ENCODE measurements around the gene PPP1R13B.

PPP1R13B gene

GRCh38 chr14:103847451-103848174, at the start of gene PPP1R13B:
PPP1R13B (minus strand) TSS chr14:103847575; CDS start chr14:103847307, 268 bp downstream.
- peak within 1 kb of the TSS; percentile 74 to 86 (median 82) for H3K9ac ChIP-seq
- H4K20me1 ChIP-seq = peaks cover 0 to 43% (median 20%) of the 10 kb centered on the region in 11 experiments; a peak in 16 of 22 replicates
- no peaks in the 10 kb centered on the region for H3K9me3 ChIP-seq (replicated peaks in 1 of 11)
- H3K4me3 ChIP-seq = peak within 1 kb of the TSS; percentile 64 to 96 (median 84)
- no peak for TF ChIP-seq Cebpa-rat (IDR thresholded peaks at IDR 0.05)
- no peaks in the 10 kb centered on the region; a peak in 1 of 22 replicates for H3K36me3 ChIP-seq
- H3K4me1 ChIP-seq = peaks cover 10 to 19% (median 17%) of the 10 kb centered on the region in 10 experiments; a peak in 18 of 20 replicates
- peak within 1 kb of the TSS; percentile 64 to 80 (median 73); a peak in 21 of 22 replicates for H3K27ac ChIP-seq
- peak within 1 kb of the TSS; percentile 95 to 100 (median 99) for H3K4me2 ChIP-seq
- H3K27me3 ChIP-seq = peaks cover 27 to 36% (median 30%) of the 10 kb centered on the region in 11 experiments

- Histone ChIP-seq H3K4me2 (no peak overlapping the region), H3K9me3 (replicated peaks in 1 of 11) (peaks cover 9 to 19% (median 15%) of the 10 kb centered on the region in 11 experiments; a peak in 20 of 22 replicates), H3K4me1 (peaks cover 0 to 10% (median 0%) of the 10 kb centered on the region in 10 experiments; a peak in 6 of 20 replicates), H3K27me3 (no peaks in the 10 kb centered on the region), H3K4me3 (no peak overlapping the region), H3K9ac (no peak overlapping the region), H3K36me3 (no peaks in the 10 kb centered on the region), H3K27ac (no peak overlapping the region), H4K20me1 (no peaks in the 10 kb centered on the region)
- TF ChIP-seq Cebpa-rat (IDR thresholded peaks at IDR 0.05) = no peak
Observed at GRCh38 chr14:103896578-103896977, 49.2 kb upstream of the PPP1R13B start.

GRCh38 chr14:103894723-103895059, 47.3 kb upstream of the PPP1R13B start:
- H4K20me1 ChIP-seq = no peaks in the 10 kb centered on the region
- H3K4me1 ChIP-seq = peaks cover 14 to 26% (median 17%) of the 10 kb centered on the region in 10 experiments
- no peak overlapping the region for H3K27ac ChIP-seq
- no peak overlapping the region for H3K4me3 ChIP-seq
- TF ChIP-seq Cebpa-rat (IDR thresholded peaks at IDR 0.05) = no peak
- H3K36me3 ChIP-seq = no peaks in the 10 kb centered on the region
- H3K27me3 ChIP-seq = no peaks in the 10 kb centered on the region
- no peak overlapping the region for H3K9ac ChIP-seq
- H3K9me3 ChIP-seq (replicated peaks in 1 of 11) = peaks cover 9 to 19% (median 15%) of the 10 kb centered on the region in 11 experiments; a peak in 20 of 22 replicates
- no peak overlapping the region; a peak in 1 of 22 replicates for H3K4me2 ChIP-seq

GRCh38 chr14:103894034-103894722, 46.8 kb upstream of the PPP1R13B start:
- H3K9ac ChIP-seq = no peak overlapping the region
- peak overlapping the region in 1 of 11 experiments; percentile 21; a peak in 3 of 22 replicates for H3K4me2 ChIP-seq
- H3K36me3 ChIP-seq = no peaks in the 10 kb centered on the region
- H3K9me3 ChIP-seq (replicated peaks in 1 of 11) = peaks cover 9 to 19% (median 15%) of the 10 kb centered on the region in 11 experiments; a peak in 20 of 22 replicates
- no peaks in the 10 kb centered on the region for H3K27me3 ChIP-seq
- no peak overlapping the region for H3K4me3 ChIP-seq
- no peak for TF ChIP-seq Cebpa-rat (IDR thresholded peaks at IDR 0.05)
- no peak overlapping the region for H3K27ac ChIP-seq
- H3K4me1 ChIP-seq = peaks cover 19 to 31% (median 22%) of the 10 kb centered on the region in 10 experiments
- no peaks in the 10 kb centered on the region for H4K20me1 ChIP-seq

GRCh38 chr14:103892247-103892646, 44.9 kb upstream of the PPP1R13B start:
- peaks cover 5 to 11% (median 10%) of the 10 kb centered on the region in 11 experiments; a peak in 20 of 22 replicates for H3K9me3 ChIP-seq (replicated peaks in 1 of 11)
- H3K27me3 ChIP-seq = no peaks in the 10 kb centered on the region
- H3K27ac ChIP-seq = no peak overlapping the region
- H3K4me2 ChIP-seq = no peak overlapping the region
- no peaks in the 10 kb centered on the region for H4K20me1 ChIP-seq
- no peak for TF ChIP-seq Cebpa-rat (IDR thresholded peaks at IDR 0.05)
- no peak overlapping the region; a peak in 1 of 22 replicates for H3K9ac ChIP-seq
- no peak overlapping the region for H3K4me3 ChIP-seq
- H3K36me3 ChIP-seq = no peaks in the 10 kb centered on the region
- peaks cover 38 to 50% (median 42%) of the 10 kb centered on the region in 10 experiments for H3K4me1 ChIP-seq

GRCh38 chr14:103891667-103892215, 44.4 kb upstream of the PPP1R13B start:
- Histone ChIP-seq H4K20me1 (no peaks in the 10 kb centered on the region), H3K4me1 (peaks cover 43 to 55% (median 47%) of the 10 kb centered on the region in 10 experiments), H3K27me3 (no peaks in the 10 kb centered on the region), H3K9ac (no peak overlapping the region; a peak in 1 of 22 replicates), H3K36me3 (no peaks in the 10 kb centered on the region), H3K4me2 (no peak overlapping the region), H3K27ac (no peak overlapping the region), H3K4me3 (no peak overlapping the region), H3K9me3 (replicated peaks in 1 of 11) (peaks cover 5 to 6% (median 5%) of the 10 kb centered on the region in 11 experiments; a peak in 20 of 22 replicates)
- no peak for TF ChIP-seq Cebpa-rat (IDR thresholded peaks at IDR 0.05)

GRCh38 chr14:103890821-103891666, 43.7 kb upstream of the PPP1R13B start:
- H3K36me3 ChIP-seq = no peaks in the 10 kb centered on the region
- H3K9me3 ChIP-seq (replicated peaks in 1 of 11) = no peaks in the 10 kb centered on the region
- 0 out of 22 replicates have a peak overlapping the region, but pooled peaks of 1 of the 11 experiments have one; percentile 11 for H3K9ac ChIP-seq
- peak overlapping the region in 10 of 11 experiments; percentile 1 to 92 (median 87); a peak in 14 of 22 replicates for H3K4me2 ChIP-seq
- H3K27ac ChIP-seq = 0 out of 22 replicates have a peak overlapping the region, but pooled peaks of 1 of the 11 experiments have one; percentile 42
- no peaks in the 10 kb centered on the region for H3K27me3 ChIP-seq
- H3K4me3 ChIP-seq = no peak overlapping the region
- TF ChIP-seq Cebpa-rat (IDR thresholded peaks at IDR 0.05) = no peak
- no peaks in the 10 kb centered on the region for H4K20me1 ChIP-seq
- peaks cover 50 to 62% (median 54%) of the 10 kb centered on the region in 10 experiments for H3K4me1 ChIP-seq

GRCh38 chr14:103890052-103890371, 42.6 kb upstream of the PPP1R13B start:
- Histone ChIP-seq H3K4me1 (peaks cover 60 to 73% (median 64%) of the 10 kb centered on the region in 10 experiments), H3K27me3 (no peaks in the 10 kb centered on the region), H4K20me1 (no peaks in the 10 kb centered on the region), H3K4me3 (no peak overlapping the region), H3K36me3 (no peaks in the 10 kb centered on the region), H3K9ac (peak overlapping the region in 5 of 11 experiments; percentile 11 to 37 (median 27); a peak in 1 of 22 replicates), H3K27ac (peak overlapping the region in 3 of 11 experiments; percentile 6 to 42 (median 9); a peak in 3 of 22 replicates), H3K9me3 (replicated peaks in 1 of 11) (no peaks in the 10 kb centered on the region), H3K4me2 (peak overlapping the region; percentile 74 to 92 (median 87))
- no peak for TF ChIP-seq Cebpa-rat (IDR thresholded peaks at IDR 0.05)
